ENCODE results near the gene POLL. TPM values are rescaled to one million over a fixed set of nuclear protein-coding genes. Genes with fewer than 3 reads are reported as not detected.

Gene POLL
- total RNA-seq, 1 donor from 2014 or later: 15.8 TPM

DNA sequence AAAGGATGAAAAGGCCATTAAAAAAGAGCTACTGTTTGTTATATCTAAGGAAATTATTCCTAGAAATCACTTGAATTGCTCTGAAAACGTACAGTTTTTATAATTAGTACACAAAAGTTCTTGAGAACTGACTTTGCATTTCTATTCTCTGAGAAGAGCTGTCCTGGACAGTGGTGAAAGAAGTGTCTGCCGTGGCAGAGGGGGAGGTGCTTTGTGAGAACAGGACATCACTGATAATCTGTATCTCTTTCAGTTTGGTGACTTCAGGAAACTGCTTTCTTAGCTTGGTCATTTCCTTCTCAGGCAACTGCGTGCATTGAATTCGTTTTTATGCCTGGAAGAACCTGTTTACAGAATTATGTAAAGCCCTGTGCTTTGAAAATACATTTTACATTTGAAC lies 52.1 kb downstream of the POLL start:
- ATAC-seq (ENCODE audit: poor library complexity) (no peak), DNase-seq (no peak)
- intact Hi-C loops (cut with DNase I): no loop called here

DNA sequence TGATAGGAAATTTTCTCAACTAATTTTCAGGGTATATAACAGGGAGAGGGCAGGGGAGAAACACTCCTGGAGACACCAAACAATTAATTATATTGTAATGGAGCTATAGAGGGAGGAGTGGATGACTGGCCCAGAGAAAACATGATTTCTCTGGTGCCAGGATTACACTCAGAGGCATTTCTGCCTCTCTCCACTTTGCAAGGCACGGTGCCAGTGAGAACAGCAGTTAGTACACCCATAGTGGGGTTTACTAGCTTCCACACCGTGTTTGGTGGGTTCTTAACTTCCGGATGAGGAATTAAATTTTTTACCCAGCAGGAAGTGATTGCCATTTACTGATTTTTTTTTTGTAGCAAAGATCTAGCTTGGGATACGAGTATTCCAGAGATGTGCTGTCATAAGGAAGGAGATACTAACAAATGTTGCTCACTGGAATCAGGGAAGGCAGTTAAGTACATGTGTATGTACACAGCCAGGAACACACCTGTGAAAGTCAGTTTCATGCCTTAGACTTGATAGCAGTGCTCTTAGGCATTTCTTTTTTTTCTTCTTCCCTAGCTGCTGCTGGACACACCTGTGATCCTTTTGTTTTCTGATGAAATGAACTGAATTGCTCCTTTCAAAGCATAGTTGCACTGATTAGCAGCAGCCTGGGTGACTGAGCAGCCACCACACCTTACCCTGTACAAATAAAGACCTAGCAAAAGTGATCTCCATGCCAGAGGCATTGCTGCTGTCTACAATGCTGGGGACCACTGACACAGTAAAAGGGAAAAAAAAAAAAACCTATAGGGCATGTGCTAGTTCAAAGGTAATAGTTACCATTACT lies 58.1 kb downstream of the POLL start:
- intact Hi-C loops (cut with DNase I): no loop called here
- DNase-seq (no peak), ATAC-seq (ENCODE audit: poor library complexity) (no peak)

DNA sequence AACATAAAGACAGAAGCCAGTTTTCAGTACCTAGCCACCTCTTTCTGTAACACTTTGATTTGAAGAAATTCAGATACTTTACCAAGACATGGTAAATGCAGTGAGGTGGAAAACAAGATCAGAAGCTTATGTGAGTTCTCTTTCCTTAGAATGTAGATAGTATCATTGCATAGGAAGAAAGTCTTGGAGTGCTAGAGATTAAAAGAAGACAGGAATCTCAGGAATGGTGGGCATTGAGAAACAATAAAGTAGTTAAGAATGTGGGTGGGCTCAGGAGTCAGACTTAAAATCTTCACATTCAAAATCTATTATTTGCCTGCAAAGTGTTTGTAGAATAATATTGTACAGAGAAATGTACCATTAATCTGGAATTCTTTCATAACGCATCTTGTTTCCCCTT lies 58.9 kb downstream of the POLL start:
- no peak for DNase-seq
- intact Hi-C loops (cut with DNase I): no loop called here
- ATAC-seq (ENCODE audit: poor library complexity): no peak

Small RNA genes lying within 50 kb of the gene (microRNA-seq; reads per million reads assigned to microRNA genes)
- not detected for gene MIR3158-1
- not detected for gene MIR3158-2

Other genes with a start within 250 kb of the POLL start
- gene BTRC, start 234.1 kb downstream of the POLL start, total RNA-seq: 33.4 TPM
- gene DPCD, start 64 bp upstream of the POLL start, total RNA-seq: 22.7 TPM
- gene FBXW4, start 106.9 kb upstream of the POLL start, total RNA-seq: 106 TPM
- not detected for gene FGF8, start 187.9 kb upstream of the POLL start, total RNA-seq
- 5.8 TPM for gene NPM3, start 195.2 kb upstream of the POLL start, total RNA-seq
- gene OGA, start 230.2 kb upstream of the POLL start, total RNA-seq: 84.4 TPM

All from Right ventricle myocardium superior (tissue), 1 donor.